K562 (cell line): ENCODE measurements around the gene HS6ST1. TPM values are rescaled to one million over a fixed set of nuclear protein-coding genes. Genes with fewer than 3 reads are reported as not detected.

Experiments used
- ATAC-seq: fragments of 200-7000 bp; cut with Tn5 transposase; 3 replicates; pipeline ENCODE4 v1.9.1; 2020; ENCODE audit warnings: moderate library complexity
- BruUV-seq: library from RNA; stranded (reverse); fragments of 400-500 nt; replicated peaks from 2 replicates; lab custom pipeline; 2021; lab: Mats Ljungman, UMichigan
- CTCF ChIA-PET: fragments of 300-600 bp; formaldehyde crosslinking; extraction: SDS; loops from one replicate; lab custom pipeline; 2021; ENCODE audit warnings: low intra/inter-chr PET ratio; lab: Yijun Ruan, JAX
- POLR2A ChIA-PET: fragments of 300-600, 350-650 bp; sonication (Branson Sonifier 250); formaldehyde crosslinking; extraction: SDS; loops from one replicate; lab custom pipeline; 2021; ENCODE audit warnings: antibody characterized with exemption, inconsistent platforms; lab: Yijun Ruan, JAX
- DNase-seq, 4 experiments: peaks; one replicate each; pipeline versions ENCODE4 v3.0.0 to v3.0.0-alpha.2; 2011 to 2018; ENCODE audit warnings: low spot score in 3 of 4, mixed read lengths in 3 of 4; ENCODE audit errors: extremely low read depth in 1 of 4
- FAIRE-seq: peaks from 2 replicates; lab custom pipeline; 2011; peaks lifted over from hg19 to GRCh38; lab: Jason Lieb, UNC
- H2AFZ ChIP-seq: 2 replicates; pipeline ENCODE4 v1.6.0; 2011; ENCODE audit warnings: low read depth, low read length, control low read depth, inconsistent platforms
- H3K27ac ChIP-seq: fragments of 200-600 bp; 3 replicates; pipeline ENCODE4 v1.8.0; 2011; ENCODE audit warnings: low read depth, mild to moderate bottlenecking, control low read depth, inconsistent platforms, low read length, moderate library complexity, mixed read lengths; ENCODE audit errors: extremely low read depth
- H3K27me3 ChIP-seq, 2 experiments: fragments of 300-600 bp in 1 of 2; 2 replicates in 1 of 2; 3 replicates in 1 of 2; pipeline versions ENCODE4 v1.6.0 to v1.8.0; 2011; ENCODE audit warnings: inconsistent platforms in 2 of 2, low read length in 2 of 2, mild to moderate bottlenecking in 1 of 2, mixed read lengths in 1 of 2, moderate library complexity in 1 of 2; ENCODE audit not compliant: control insufficient read depth in 2 of 2, insufficient read depth in 2 of 2
- H3K36me3 ChIP-seq: fragments of 300-600 bp; 3 replicates; pipeline ENCODE4 v1.8.0; 2011; ENCODE audit warnings: mild to moderate bottlenecking, low read length, inconsistent platforms; ENCODE audit not compliant: control insufficient read depth, insufficient read depth
- H3K4me1 ChIP-seq, 2 experiments: fragments of 200-600 bp in 1 of 2; replicated peaks in 1 of 2; 2 replicates in 1 of 2; 3 replicates in 1 of 2; pipeline versions ENCODE4 v1.5.1 to v1.8.0; 2011; ENCODE audit warnings: inconsistent platforms in 2 of 2, low read length in 2 of 2, mild to moderate bottlenecking in 1 of 2, mixed read lengths in 1 of 2, moderate library complexity in 1 of 2; ENCODE audit not compliant: control insufficient read depth in 2 of 2, insufficient read depth in 2 of 2
- H3K4me2 ChIP-seq: 2 replicates; pipeline ENCODE4 v1.6.1; 2011; ENCODE audit warnings: low read length, control low read depth, inconsistent platforms, mixed read lengths; ENCODE audit not compliant: insufficient read depth
- H3K4me3 ChIP-seq: fragments of 200-600 bp; sonication (generic), shearing (Covaris generic); 2 replicates; pipeline ENCODE4 v1.5.1; 2016; ENCODE audit warnings: control low read depth, inconsistent platforms
- H3K79me2 ChIP-seq: fragments of 200-600 bp; 3 replicates; pipeline ENCODE4 v1.8.0; 2011; ENCODE audit warnings: low read length, inconsistent platforms; ENCODE audit not compliant: control insufficient read depth, insufficient read depth
- H3K9ac ChIP-seq, 2 experiments: 2 replicates each; pipeline versions ENCODE4 v1.6.0 to v1.6.1; 2011; ENCODE audit warnings: low read depth in 2 of 2, low read length in 2 of 2, control low read depth in 1 of 2, inconsistent platforms in 1 of 2, mild to moderate bottlenecking in 1 of 2, mixed read lengths in 1 of 2; ENCODE audit not compliant: insufficient read depth in 1 of 2
- H3K9me1 ChIP-seq: one replicate; pipeline ENCODE4 v1.6.0; 2011; ENCODE audit warnings: inconsistent platforms, mild to moderate bottlenecking, low read length, moderate library complexity; ENCODE audit not compliant: control insufficient read depth, insufficient read depth
- H3K9me3 ChIP-seq: replicated peaks from 2 replicates; pipeline ENCODE4 v1.5.1; 2011; ENCODE audit warnings: low read depth, low read length, inconsistent platforms; ENCODE audit not compliant: control insufficient read depth, insufficient read depth
- H4K20me1 ChIP-seq: replicated peaks from 2 replicates; pipeline ENCODE4 v1.6.1; 2011; ENCODE audit warnings: low read length, inconsistent platforms, mixed read lengths; ENCODE audit not compliant: control insufficient read depth, insufficient read depth
- LCOR ChIP-seq: sonication (generic); formaldehyde crosslinking; IDR thresholded peaks from 2 replicates; pipeline ENCODE4 v1.8.0; 2022; ENCODE audit warnings: mild to moderate bottlenecking, missing genetic modification reagents
- SMC3 ChIP-seq: conservative IDR thresholded peaks from 2 replicates; pipeline ENCODE4 v1.6.1; 2011; ENCODE audit warnings: low read depth, low read length, improper control_type of control experiment; ENCODE audit not compliant: insufficient read depth
- SRSF3 ChIP-seq: fragments of 200-400 bp; formaldehyde crosslinking; IDR thresholded peaks from 2 replicates; pipeline ENCODE4 v1.6.1; 2016; ENCODE audit warnings: mild to moderate bottlenecking, low read length, moderate library complexity; ENCODE audit not compliant: insufficient read depth
- ZBTB1 ChIP-seq: sonication (generic); formaldehyde crosslinking; IDR thresholded peaks from 2 replicates; pipeline ENCODE4 v1.8.1; 2023; ENCODE audit warnings: missing genetic modification reagents, low read depth, mild to moderate bottlenecking, borderline replicate concordance
- WGBS: fragments of 100-300 bp; shearing (Covaris generic); methylation state at CpG from one replicate; pipeline ENCODE4 v1.1.6; 2016; ENCODE audit warnings: low coverage, mixed read lengths; ENCODE audit not compliant: insufficient coverage; ENCODE audit errors: missing lambda C conversion rate; 5-methylcytosine and 5-hydroxymethylcytosine counted together
- in situ Hi-C: fragments of 300-500 bp; cut with MboI; formaldehyde crosslinking; loops from 4 replicates; pipeline ENCODE4 v1.15.0; 2018; ENCODE audit warnings: inconsistent platforms, mixed read lengths
- intact Hi-C: fragments of 100-400 bp; cut with micrococcal nuclease; formaldehyde crosslinking; loops from 2 replicates; pipeline ENCODE4 v1.14.2; 2022
- polyA plus RNA-seq, 8 experiments: library from polyadenylated mRNA; depleted of rRNA in 4 of 8; stranded (reverse) in 5 of 8; unstranded in 3 of 8; fragments of >200 nt; fragmentation: Nextera tagmentation in 2 of 8; fragmentation: Illumina TruSeq in 1 of 8; extraction: Ambion mirVana in 2 of 8; extraction: Trizol in 1 of 8; gene quantifications; 2 replicates each; pipeline versions ENCODE4 v1.2.1 to v1.2.3, GENCODE V29; 2011 to 2014; ENCODE audit warnings: inconsistent platforms in 1 of 8, missing spikeins in 1 of 8
- total RNA-seq, 7 experiments: library from RNA; depleted of rRNA in 6 of 7; stranded (reverse); fragments of >200 nt in 6 of 7; fragmentation: Illumina TruSeq in 2 of 7; extraction: Trizol in 2 of 7; gene quantifications; 2 replicates each; pipeline versions ENCODE4 v1.2.1 to v1.2.3, GENCODE V29; 2011 to 2021; ENCODE audit warnings: low replicate concordance in 1 of 7

The HS6ST1 gene
- total and polyA plus RNA-seq, 9 of the 15 experiments (the other 6 are each of a cell fraction or from before 2014, with no cell fraction given), result 0.06 to 7.4 (median 3.8) TPM

DNA sequence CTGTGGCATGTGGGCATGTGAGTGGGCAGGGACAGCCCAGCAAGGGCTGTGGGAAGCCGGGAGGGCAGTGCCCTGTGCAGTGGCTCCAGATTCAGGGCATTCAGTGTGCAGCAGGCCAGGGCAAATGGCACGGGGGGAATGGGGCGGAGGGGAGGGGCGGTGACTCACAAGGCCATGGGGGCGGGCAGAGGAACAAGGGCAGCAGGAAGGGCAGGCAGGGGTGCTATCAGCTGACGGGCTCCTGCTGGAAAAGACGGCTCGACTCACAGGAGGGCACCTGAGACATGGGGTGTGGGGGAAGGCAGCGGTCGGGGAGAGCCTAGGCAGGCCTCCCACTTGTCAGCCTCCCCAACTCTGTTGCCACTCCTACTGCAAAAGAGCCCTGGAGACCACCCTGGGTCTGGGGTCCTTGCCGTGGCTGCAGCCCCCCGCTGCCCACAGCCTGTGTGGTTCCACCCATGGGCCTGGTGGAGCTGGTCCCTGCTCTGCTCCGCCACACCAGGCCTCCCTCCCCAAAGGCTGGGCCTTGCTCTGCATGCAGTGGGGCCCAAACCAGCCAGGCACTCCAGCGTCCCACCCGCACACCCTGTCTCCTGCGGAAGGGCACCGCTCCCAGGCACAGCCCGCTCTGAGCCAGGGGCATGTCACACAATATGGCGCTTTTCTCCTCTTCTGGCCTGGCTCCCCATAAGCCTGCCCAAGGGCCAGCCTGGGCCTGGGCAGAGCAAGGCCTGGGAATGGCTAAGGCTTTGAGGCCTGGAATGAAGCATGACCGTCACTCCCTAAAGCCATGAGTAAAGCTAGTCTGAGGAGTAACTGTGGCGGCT is 25.9 kb downstream of the HS6ST1 start:
- peaks cover 3% of the 10 kb centered on the region; the same call in 1 of the 2 replicates for H4K20me1 ChIP-seq
- TF ChIP-seq ZBTB1 (no peak), SRSF3 (no peak), LCOR (no peak), SMC3 (no peak)
- CTCF ChIA-PET, result interaction anchor here (0.6 kb wide), 1 partner anchor 26 kb away, joined by 3 read pairs; the partner anchor contains the start of gene HS6ST1
- H3K4me2 ChIP-seq, result no peak overlapping the region
- H3K9ac ChIP-seq, result peak overlapping the region in 1 of 2 experiments; percentile 52; a peak in 1 of 4 replicates
- H3K36me3 ChIP-seq, result no peaks in the 10 kb centered on the region
- no peaks in the 10 kb centered on the region for H3K9me1 ChIP-seq
- no peak overlapping the region for H3K27ac ChIP-seq
- no peaks in the 10 kb centered on the region for H3K27me3 ChIP-seq
- DNase-seq (no peak), FAIRE-seq (no peak), ATAC-seq (peak; percentile 38; the same call in 1 of the 3 replicates)
- no peak overlapping the region for H2AFZ ChIP-seq
- H3K4me1 ChIP-seq, result peaks cover 0 to 9% of the 10 kb centered on the region in 2 experiments; a peak in 1 of 5 replicates
- no peaks in the 10 kb centered on the region for H3K79me2 ChIP-seq
- intact Hi-C loops, result no loop called here
- 51% methylated on average over 13 of the region's 21 CpGs for WGBS
- H3K9me3 ChIP-seq, result no peaks in the 10 kb centered on the region
- in situ Hi-C loops, result no loop called here
- POLR2A ChIA-PET, result no interaction called here
- BruUV-seq, result no TSS peak
- H3K4me3 ChIP-seq, result no peak overlapping the region
